Lung (tissue), 12 donors: ENCODE measurements around the gene TRIB2. TPM values are rescaled to one million over a fixed set of nuclear protein-coding genes. Genes with fewer than 3 reads are reported as not detected.

Source experiments
- ATAC-seq: fragments of 200-7000 bp; cut with Tn5 transposase; one replicate; pipeline ENCODE4 v1.9.1; 2020; ENCODE audit warnings: moderate number of reproducible peaks; ENCODE audit not compliant: insufficient read depth, low FRiP score
- DNase-seq, 3 donors: peaks; one replicate each; pipeline ENCODE4 v3.0.0-alpha.2; 2013 to 2017
- H3K27ac ChIP-seq, 2 donors: one replicate each; pipeline ENCODE4 v1.5.1; 2013; ENCODE audit warnings: mild to moderate bottlenecking in 2 of 2, moderate library complexity in 2 of 2, control low read depth in 1 of 2, inconsistent platforms in 1 of 2, low read depth in 1 of 2, low read length in 1 of 2
- H3K27me3 ChIP-seq, 3 donors: one replicate each; pipeline ENCODE4 v1.5.1; 2013; ENCODE audit warnings: low read length in 2 of 3; ENCODE audit not compliant: control insufficient read depth in 3 of 3, insufficient read depth in 3 of 3
- H3K36me3 ChIP-seq, 4 donors: one replicate each; pipeline ENCODE4 v1.5.1; 2013; ENCODE audit warnings: low read length in 4 of 4, mild to moderate bottlenecking in 1 of 4, moderate library complexity in 1 of 4; ENCODE audit not compliant: control insufficient read depth in 4 of 4, insufficient read depth in 4 of 4
- H3K4me1 ChIP-seq, 5 donors: one replicate each; pipeline ENCODE4 v1.5.1; 2013; ENCODE audit warnings: low read length in 5 of 5, mild to moderate bottlenecking in 2 of 5, moderate library complexity in 1 of 5; ENCODE audit not compliant: control insufficient read depth in 5 of 5, insufficient read depth in 5 of 5
- H3K4me3 ChIP-seq: one replicate; pipeline ENCODE4 v1.5.1; 2013; ENCODE audit warnings: mild to moderate bottlenecking, control low read depth, moderate library complexity
- H3K9ac ChIP-seq, 2 donors: one replicate each; pipeline ENCODE4 v1.5.1; 2013; ENCODE audit warnings: low read length in 2 of 2, control low read depth in 1 of 2; ENCODE audit not compliant: insufficient read depth in 1 of 2
- H3K9me3 ChIP-seq, 4 donors: one replicate each; pipeline ENCODE4 v1.5.1; 2013; ENCODE audit warnings: low read length in 3 of 4, mild to moderate bottlenecking in 1 of 4, moderate library complexity in 1 of 4; ENCODE audit not compliant: control insufficient read depth in 4 of 4, insufficient read depth in 3 of 4
- CTCF ChIP-seq: IDR thresholded peaks from 2 replicates; pipeline ENCODE4 v1.5.1; 2012; ENCODE audit warnings: mild to moderate bottlenecking; ENCODE audit errors: control extremely low read depth, extremely low read depth
- WGBS, 2 donors: extraction: QIAGEN DNeasy Blood & Tissue Kit; methylation state at CpG; one replicate each; pipeline ENCODE4 v1.1.7; 2013; 5-methylcytosine and 5-hydroxymethylcytosine counted together
- polyA plus RNA-seq, 2 donors: library from polyadenylated mRNA; stranded (reverse); fragments of 200-250 nt; gene quantifications; one replicate each; pipeline ENCODE4 v1.2.1, GENCODE V29; 2013
- total RNA-seq, 2 donors: library from RNA; depleted of rRNA in 1 of 2; stranded (reverse); fragments of >200 nt in 1 of 2; gene quantifications; one replicate each; pipeline ENCODE4 v1.2.1, GENCODE V29; 2014 to 2021
- donor health status: control.
- donor health status: control.
- donor health status: Bipolar disorder and iron deficiency.
- donor health status: healthy.
- donor health status: DM: yes; HTN: yes; CAD: no.

Gene TRIB2
- total and polyA plus RNA-seq, 4 donors, result 21.3 to 83.6 (median 38.5) TPM

- Histone ChIP-seq H3K9ac (no peak overlapping the region), H3K9me3 (no peaks in the 10 kb centered on the region), H3K4me1 (peaks cover 0 to under 1% (median 0%) of the 10 kb centered on the region in 5 donors), H3K27ac (no peak overlapping the region), H3K4me3 (no peak overlapping the region), H3K36me3 (no peaks in the 10 kb centered on the region), H3K27me3 (no peaks in the 10 kb centered on the region)
- 95% methylated on average over 2 of the region's 2 CpGs for WGBS, 2 donors
- no peak for TF ChIP-seq CTCF
- no peak for ATAC-seq
- no peak for DNase-seq
Observed at GRCh38 chr2:12697617-12698016, 19.1 kb upstream of the TRIB2 start.

- ATAC-seq (no peak), DNase-seq (no peak)
- Histone ChIP-seq H3K4me3 (no peak overlapping the region), H3K27me3 (no peaks in the 10 kb centered on the region), H3K9ac (no peak overlapping the region), H3K27ac (no peak overlapping the region), H3K4me1 (peaks cover 0 to 7% (median 0%) of the 10 kb centered on the region in 5 donors), H3K36me3 (no peaks in the 10 kb centered on the region), H3K9me3 (no peaks in the 10 kb centered on the region)
- WGBS, 2 donors, result 80 to 83% methylated on average over 1 of the region's 1 CpG
- TF ChIP-seq CTCF, result no peak
Observed at GRCh38 chr2:12700989-12701388, 15.7 kb upstream of the TRIB2 start.

- DNase-seq, result no peak
- no peak overlapping the region for H3K27ac ChIP-seq
- no peak for ATAC-seq
- H3K27me3 ChIP-seq, result no peaks in the 10 kb centered on the region
- no peaks in the 10 kb centered on the region for H3K36me3 ChIP-seq
- H3K9ac ChIP-seq, result no peak overlapping the region
- H3K4me1 ChIP-seq, result peaks cover 0 to 7% (median 0%) of the 10 kb centered on the region in 5 donors
- WGBS, 2 donors, result 89 to 92% methylated on average over 5 of the region's 5 CpGs
- TF ChIP-seq CTCF, result no peak
- no peak overlapping the region for H3K4me3 ChIP-seq
- no peaks in the 10 kb centered on the region for H3K9me3 ChIP-seq
Observed at GRCh38 chr2:12701786-12702167, 15.0 kb upstream of the TRIB2 start.
